GM18505 (cell line): ENCODE measurements around the gene MAPK8IP3.

Experiments
- ATAC-seq: cut with Tn5 transposase; IDR thresholded peaks from one replicate; pipeline ENCODE4 v1.9.1; 2021; ENCODE audit not compliant: unreplicated experiment
- POLR2A ChIP-seq: IDR thresholded peaks from 4 replicates; pipeline ENCODE4 v1.6.1; 2011; ENCODE audit warnings: borderline replicate concordance; ENCODE audit not compliant: insufficient read depth, insufficient read length; ENCODE audit errors: extremely low read depth

Gene MAPK8IP3

DNA sequence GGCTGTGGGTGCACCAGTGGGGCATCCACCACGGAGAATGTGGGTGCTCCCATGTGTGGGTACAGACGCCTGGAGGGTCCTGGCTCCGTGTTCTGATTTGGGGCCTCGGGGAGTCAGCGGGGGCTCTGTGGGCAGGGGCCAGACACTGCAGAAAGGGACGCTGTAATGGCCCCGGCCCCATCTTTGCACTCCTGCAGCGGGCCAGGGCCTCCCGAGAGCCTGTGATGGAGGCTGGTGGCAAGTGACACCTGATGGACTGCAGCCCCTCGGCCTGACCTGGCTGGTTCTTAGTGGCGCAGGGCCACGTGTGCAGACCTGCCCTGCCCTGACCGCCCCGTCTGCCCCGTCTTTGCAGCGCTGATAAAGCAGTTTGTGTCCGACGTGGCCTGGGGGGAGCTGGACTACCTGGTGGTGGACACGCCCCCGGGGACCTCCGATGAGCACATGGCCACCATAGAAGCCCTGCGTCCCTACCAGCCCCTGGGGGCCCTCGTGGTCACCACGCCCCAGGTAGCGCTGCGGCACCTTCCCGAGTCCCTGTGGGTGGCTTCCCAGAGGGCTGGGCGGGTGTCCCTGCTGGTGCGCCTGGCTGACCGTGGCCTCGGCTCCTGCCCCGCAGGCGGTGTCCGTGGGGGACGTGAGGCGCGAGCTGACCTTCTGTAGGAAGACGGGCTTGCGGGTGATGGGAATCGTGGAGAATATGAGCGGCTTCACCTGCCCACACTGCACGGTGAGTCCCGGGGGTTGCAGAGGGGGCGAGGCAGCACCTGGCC is 81.5 kb downstream of the MAPK8IP3 start:
- ATAC-seq, result no peak
- TF ChIP-seq POLR2A, result no peak

DNA sequence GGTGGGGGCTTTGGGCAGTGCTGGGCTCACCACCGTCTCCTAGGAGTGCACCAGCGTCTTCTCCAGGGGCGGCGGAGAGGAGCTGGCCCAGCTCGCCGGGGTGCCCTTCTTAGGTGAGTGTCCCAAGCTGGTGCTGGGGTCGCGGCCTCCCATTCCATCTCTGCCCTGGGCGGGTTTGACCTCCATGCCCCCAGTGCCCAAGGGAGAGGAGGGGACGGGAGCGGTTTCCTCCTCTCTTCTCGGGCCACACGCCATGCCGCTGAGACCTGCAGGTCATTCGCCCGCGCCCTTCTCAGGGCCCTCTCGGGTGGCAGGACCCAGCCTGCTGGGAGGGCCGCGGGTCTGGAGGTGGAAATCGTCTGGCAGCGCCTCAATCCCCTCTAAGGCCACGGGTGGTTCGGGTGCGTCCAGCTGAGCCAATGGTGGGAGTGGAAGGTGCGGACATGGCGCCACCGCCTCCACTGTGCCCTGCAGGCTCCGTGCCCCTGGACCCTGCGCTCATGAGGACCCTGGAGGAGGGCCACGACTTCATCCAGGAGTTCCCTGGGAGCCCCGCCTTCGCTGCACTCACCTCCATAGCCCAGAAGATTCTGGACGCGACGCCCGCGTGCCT is 82.2 kb downstream of the MAPK8IP3 start:
- no peak for TF ChIP-seq POLR2A
- ATAC-seq, result no peak

DNA sequence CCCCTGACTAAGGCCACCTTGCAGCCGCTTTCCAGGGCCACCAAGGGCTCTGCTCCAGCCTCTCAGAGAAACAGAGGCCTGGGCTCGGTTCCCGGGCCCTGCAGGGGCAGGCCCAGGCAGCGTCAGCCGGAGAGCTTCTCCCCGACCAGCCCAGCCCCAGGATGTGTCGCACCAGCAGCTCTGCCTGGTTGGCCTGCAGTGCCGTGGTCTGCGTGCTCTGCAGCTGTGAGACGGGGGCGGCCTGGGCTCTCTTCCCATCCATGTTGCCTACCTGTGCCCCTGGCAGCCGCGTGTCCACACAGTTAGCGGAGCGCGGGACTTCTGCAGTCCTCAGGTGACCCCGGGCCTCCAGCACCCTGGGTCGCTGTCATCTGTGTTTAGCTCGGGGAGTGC is 82.7 kb downstream of the MAPK8IP3 start:
- TF ChIP-seq POLR2A, result no peak

DNA sequence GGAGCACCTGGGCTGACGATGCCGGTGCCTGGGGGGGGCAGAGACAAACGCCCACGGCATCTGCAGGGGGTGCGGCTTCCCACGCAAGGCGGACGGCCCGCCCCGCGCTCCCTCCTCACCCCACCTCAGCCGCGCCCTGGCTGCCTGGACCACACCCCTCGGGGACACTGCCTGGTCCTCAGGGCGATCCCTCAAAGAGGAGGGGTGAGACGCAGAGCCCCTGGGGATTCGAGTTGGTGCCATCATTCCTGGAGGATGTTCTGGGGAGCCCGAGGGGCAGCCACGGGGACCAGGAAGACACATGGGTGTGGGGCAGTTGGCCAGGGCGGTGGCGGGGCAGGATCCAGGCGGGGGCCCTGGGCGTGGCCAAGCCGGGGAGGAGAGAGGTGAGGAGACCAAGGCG is 83.6 kb downstream of the MAPK8IP3 start:
- ATAC-seq, result no peak
- no peak for TF ChIP-seq POLR2A

More for the DNA sequence above, 82.7 kb downstream of the MAPK8IP3 start:
- ATAC-seq, result no peak

DNA sequence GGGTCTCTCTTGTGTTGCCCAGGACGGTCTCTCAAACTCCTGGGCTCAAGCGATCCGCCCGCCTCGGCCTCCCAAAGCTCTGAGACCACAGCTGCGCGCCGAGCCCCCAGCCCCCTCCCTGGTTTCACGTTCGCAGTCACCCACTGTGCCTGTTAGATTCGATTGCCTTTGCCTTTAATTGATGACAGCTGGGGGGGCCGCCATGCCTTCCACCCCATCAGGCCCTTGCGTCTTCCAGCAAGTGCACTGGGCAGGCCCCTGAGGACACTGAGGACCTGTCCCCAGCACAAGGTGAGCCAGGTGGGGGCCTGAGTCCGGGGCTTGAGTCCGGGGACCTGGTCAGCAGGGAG is 84.2 kb downstream of the MAPK8IP3 start:
- TF ChIP-seq POLR2A, result no peak
- ATAC-seq, result no peak

DNA sequence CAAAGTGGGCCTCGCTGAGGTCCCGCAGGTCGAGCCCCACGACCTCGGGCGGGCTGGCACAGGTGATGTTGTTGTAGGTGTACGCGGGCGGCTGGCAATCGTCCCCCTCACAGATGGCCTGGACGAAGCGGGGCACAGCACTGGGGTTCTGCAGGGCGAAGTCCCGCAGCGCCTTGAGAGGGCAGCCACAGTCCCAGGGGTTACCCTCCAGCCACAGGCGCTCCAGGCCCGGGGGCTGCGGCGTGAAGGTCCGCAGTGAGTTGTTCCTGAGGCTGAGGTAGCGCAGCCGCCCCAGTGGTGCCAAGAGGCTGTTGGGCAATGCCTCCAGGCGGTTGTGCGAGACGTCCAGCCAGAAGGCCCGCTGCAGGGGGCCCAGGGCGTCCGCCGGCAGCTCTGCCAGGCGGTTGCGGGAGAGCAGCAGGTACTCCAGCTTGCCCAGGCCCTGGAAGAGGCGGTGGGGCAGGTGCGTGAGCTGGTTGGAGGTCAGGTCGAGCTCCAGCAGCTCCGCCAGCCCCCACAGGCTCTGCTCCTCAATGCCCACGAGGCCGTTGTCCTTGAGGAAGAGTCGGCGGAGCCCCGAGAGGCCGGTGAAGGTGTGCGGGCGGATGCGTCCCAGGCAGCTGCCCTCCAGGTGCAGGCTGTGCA is 84.7 kb downstream of the MAPK8IP3 start:
- no peak for ATAC-seq
- no peak for TF ChIP-seq POLR2A

DNA sequence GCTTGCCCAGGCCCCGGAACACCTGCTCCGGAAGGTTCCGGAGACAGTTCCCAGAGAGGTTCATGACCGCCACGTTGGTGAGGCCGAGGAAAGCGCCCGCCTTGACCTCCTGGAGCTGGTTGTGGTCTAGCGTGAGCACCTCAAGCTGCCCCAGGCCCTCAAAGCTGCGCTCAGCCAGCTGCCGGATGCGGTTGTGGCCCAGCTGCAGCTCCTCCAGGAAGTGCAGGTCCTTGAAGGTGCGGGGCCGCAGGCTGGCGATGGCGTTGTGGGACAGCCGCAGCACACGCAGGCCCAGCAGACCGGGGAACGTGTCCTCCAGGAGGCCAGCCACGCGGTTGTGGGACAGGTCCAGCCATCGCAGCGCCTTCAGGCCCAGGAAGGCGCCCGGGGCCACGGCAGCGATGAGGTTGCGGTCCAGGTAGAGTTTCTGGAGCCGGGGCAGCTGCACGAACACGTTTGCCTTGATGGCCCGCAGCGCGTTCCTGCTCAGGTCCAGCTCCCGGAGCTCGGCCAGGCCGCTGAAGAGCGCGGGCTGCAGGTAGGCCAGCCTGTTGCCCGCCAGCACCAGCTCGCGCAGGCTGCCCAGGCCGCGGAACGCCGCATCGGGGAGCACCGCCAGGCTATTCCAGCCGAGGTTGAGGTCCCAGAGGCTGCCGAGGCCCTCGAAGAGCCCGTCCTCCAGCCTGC is 85.4 kb downstream of the MAPK8IP3 start:
- ATAC-seq, result no peak
- TF ChIP-seq POLR2A, result no peak

DNA sequence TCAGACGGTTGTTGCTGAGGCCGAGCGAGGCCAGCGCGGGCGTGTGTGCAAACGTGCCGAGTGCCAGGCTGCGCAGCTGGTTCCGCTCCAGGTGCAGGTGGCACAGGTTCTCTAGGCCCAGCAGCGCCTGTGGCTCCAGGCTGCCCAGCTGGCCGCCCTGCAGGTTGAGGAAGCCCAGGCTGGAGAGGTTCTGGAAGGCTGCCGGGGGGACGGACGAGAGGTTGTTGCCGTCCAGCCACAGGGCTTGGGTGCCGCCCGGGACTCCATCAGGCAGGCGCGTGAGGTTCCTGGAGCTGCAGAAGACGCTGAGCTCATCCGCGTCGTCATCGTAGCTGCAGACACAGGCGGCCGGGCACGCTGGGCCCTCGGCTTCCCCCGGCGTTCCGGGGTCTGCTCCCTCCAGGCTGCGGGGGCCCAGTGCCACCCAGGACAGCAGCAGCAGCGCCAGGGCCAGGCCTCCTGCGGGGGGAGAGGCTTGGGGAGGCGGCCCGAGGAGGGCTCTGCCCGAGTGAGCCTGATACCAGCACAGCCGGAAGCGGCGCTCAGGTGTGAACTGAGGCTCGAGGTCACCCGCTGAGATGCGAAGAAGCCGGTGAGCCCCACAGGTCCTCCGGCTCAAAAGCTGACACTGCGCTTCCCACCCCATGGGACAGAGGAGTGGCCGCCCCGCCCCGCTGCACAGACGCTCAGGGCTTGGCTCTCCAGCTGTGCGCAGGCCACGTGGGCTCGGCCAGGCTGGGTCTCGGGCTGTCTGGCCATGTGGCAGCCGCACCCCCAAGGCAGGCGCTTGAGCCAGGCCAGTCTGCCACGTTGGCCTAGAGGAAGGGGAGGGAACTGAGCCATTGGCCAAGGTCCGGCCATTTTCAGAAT is 86.2 kb downstream of the MAPK8IP3 start:
- no peak for ATAC-seq

DNA sequence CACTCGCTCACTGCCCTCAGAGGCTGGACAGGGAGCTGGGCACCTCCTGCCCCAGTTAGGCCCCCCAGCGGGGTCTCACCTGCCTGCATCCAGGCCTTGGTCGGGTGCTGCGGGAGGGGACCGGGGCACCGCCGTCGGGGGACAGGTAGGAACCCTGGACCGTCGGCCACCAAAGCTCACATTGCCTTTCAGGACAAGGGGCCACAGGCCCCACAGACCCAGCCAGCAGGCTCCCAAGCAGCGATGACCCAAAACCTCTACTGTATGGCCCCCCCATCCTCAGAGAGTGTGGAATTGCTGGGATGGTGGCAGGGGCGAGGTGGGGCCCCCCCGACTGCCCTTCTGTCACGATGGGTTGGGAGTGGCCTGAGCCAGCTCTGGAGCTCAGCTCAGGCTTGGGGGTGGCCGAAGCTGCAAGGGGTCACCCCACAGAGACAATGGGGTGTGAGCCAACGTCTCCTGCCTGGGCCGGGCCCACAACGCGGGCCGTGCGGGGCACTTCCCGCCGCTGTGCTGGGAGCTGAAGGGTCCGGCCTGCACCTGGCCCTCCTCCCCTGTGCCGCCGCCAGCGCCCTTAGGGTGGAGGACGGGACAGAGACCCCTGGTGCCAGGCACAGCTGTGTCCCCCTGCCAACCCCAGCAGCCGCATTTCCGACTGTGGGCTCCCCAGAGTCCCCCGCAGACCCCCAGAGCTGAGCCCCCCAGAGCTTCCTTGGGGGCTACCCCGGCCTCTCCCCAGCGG is 87.0 kb downstream of the MAPK8IP3 start:
- ATAC-seq, result no peak
- no peak for TF ChIP-seq POLR2A

More for the DNA sequence above, 86.2 kb downstream of the MAPK8IP3 start:
- no peak for TF ChIP-seq POLR2A

DNA sequence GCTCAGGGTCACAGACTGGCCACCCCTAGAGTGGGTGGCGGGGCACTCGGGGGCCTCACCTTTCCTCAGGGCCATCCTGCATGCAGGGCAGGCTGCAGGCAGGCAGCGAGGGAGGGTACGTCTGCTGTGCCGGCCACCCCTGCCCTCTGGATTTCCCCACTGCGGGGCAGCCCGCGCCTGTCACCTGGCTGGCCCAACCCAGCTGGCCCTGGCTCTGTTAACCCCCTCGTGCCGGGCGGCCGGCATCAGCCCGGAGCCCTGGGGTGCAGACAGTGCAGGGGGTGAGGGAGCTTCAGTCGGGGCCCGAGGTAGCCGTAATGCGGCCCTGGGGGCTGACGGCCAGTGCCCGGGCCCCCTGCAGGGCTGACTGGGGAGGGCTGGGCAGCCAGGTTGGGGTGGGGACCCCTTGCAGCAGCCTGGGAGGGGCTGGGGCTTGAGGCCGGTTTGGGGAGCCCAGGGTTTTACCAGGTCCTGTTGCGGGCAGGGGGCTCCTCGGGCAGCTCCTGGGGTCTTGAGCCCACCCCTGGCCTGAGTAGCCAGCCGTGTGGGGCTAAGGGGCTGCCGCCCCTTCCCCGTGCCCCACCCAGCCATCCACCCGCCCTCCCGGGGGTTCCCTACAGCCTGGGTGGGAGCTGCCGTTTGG is 87.7 kb downstream of the MAPK8IP3 start, which contains the start of gene IGFALS:
IGFALS (minus strand) TSS at position 128 of the 643 bp plus-strand sequence; CDS start at position 75, 53 bp downstream.
- ATAC-seq, result no peak
- no peak for TF ChIP-seq POLR2A

DNA sequence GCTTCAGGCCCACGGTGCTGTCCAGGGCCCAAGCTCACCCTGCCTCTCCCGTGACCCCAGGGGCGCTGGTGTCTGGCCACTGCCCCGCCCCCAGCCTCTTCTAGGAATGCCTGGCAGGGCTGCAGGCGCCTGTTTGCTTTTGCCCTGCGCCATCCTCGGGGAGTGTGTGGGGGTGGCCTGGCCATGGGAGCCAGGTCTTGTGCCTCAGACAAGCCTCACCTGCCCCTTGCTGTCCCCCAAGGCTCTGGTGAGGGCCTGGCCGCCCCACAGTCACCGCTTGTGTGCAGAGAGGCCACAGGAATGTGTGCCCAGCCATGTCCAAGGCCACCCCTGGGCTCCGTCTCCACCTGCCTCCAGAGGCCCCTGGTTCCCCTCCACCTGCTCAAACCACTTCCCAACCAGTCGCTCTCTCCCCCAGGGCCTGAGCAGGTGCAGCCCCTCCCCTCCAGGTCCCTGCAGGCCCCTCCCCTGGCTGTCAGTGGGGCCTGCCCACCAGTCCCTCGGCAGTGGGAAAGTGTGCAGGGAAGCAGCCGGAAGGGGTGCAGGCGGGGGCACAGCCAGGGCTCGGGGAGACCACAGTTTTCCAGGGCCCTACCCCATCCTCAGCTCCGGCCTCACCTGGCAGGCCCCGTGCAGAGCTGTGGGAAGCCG is 88.4 kb downstream of the MAPK8IP3 start:
- no peak for TF ChIP-seq POLR2A
- no peak for ATAC-seq
